GM18511 (cell line): Measurements from ENCODE around the gene SERINC4.

Experiments
- ATAC-seq: cut with Tn5 transposase; IDR thresholded peaks from one replicate; pipeline ENCODE4 v1.9.1; 2021; ENCODE audit warnings: mild to moderate bottlenecking, moderate library complexity; ENCODE audit not compliant: unreplicated experiment

SERINC4 gene

GRCh38 chr15:43763819-43764446 is 36.1 kb downstream of the SERINC4 start:
- no peak for ATAC-seq

GRCh38 chr15:43762824-43763223 is 37.2 kb downstream of the SERINC4 start:
- no peak for ATAC-seq

- ATAC-seq, result no peak
Measured at GRCh38 chr15:43751885-43752284, 48.1 kb downstream of the SERINC4 start.

GRCh38 chr15:43749690-43750345 is 50.2 kb downstream of the SERINC4 start:
- ATAC-seq, result peak; percentile 54

GRCh38 chr15:43748376-43748775 is 51.6 kb downstream of the SERINC4 start:
- no peak for ATAC-seq

- peak; percentile 24 for ATAC-seq
Measured at GRCh38 chr15:43746903-43747309, 53.1 kb downstream of the SERINC4 start.

GRCh38 chr15:43746245-43746902 is 53.6 kb downstream of the SERINC4 start, which contains the start of gene PDIA3:
Gene PDIA3 (plus strand): TSS chr15:43746438. CDS start chr15:43746540, 102 bp downstream.
- peak; percentile 81 for ATAC-seq
